HEK293 (cell line): Measurements from ENCODE around the gene BRMS1.

Experiments
- MYNN ChIP-seq: fragments of 450-650 bp; formaldehyde crosslinking; IDR thresholded peaks from 2 replicates; pipeline ENCODE4 v1.5.1; 2016; ENCODE audit warnings: missing biosample characterization, missing genetic modification characterization, borderline replicate concordance
- SCRT1 ChIP-seq: fragments of 450-650 bp; formaldehyde crosslinking; IDR thresholded peaks from 2 replicates; pipeline ENCODE4 v1.5.1; 2016; ENCODE audit warnings: missing biosample characterization, missing genetic modification characterization, borderline replicate concordance
- SETDB1 ChIP-seq: IDR thresholded peaks from one replicate; pipeline ENCODE4 v1.6.1; 2017; ENCODE audit warnings: mild to moderate bottlenecking, low read length, moderate library complexity, mixed read lengths; ENCODE audit not compliant: insufficient read length
- SP7 ChIP-seq: fragments of 450-650 bp; formaldehyde crosslinking; IDR thresholded peaks from 2 replicates; pipeline ENCODE4 v1.5.1; 2016; ENCODE audit warnings: missing biosample characterization, missing genetic modification characterization
- ZBTB11 ChIP-seq: fragments of 450-650 bp; formaldehyde crosslinking; conservative IDR thresholded peaks from 2 replicates; pipeline ENCODE4 v1.5.1; 2016; ENCODE audit warnings: low read depth, missing biosample characterization, missing genetic modification characterization
- ZBTB20 ChIP-seq: fragments of 450-650 bp; formaldehyde crosslinking; IDR thresholded peaks from 2 replicates; pipeline ENCODE4 v1.5.1; 2016; ENCODE audit warnings: missing biosample characterization, missing genetic modification characterization
- ZBTB6 ChIP-seq: fragments of 450-650 bp; formaldehyde crosslinking; IDR thresholded peaks from 2 replicates; pipeline ENCODE4 v1.5.1; 2017; ENCODE audit warnings: missing biosample characterization, missing genetic modification characterization
- ZNF133 ChIP-seq: fragments of 450-650 bp; formaldehyde crosslinking; IDR thresholded peaks from 2 replicates; pipeline ENCODE4 v1.5.1; 2016; ENCODE audit warnings: missing biosample characterization, missing genetic modification characterization
- ZNF16 ChIP-seq: fragments of 450-650 bp; formaldehyde crosslinking; IDR thresholded peaks from 2 replicates; pipeline ENCODE4 v1.5.1; 2016; ENCODE audit warnings: low read depth, missing biosample characterization, missing genetic modification characterization
- ZNF18 ChIP-seq: fragments of 450-650 bp; formaldehyde crosslinking; IDR thresholded peaks from 2 replicates; pipeline ENCODE4 v1.5.1; 2016; ENCODE audit warnings: missing biosample characterization, missing genetic modification characterization
- ZNF221 ChIP-seq: fragments of 450-650 bp; formaldehyde crosslinking; IDR thresholded peaks from 2 replicates; pipeline ENCODE4 v1.5.1; 2017; ENCODE audit warnings: missing biosample characterization, missing genetic modification characterization, borderline replicate concordance
- ZNF26 ChIP-seq: fragments of 450-650 bp; formaldehyde crosslinking; IDR thresholded peaks from 2 replicates; pipeline ENCODE4 v1.5.1; 2016; ENCODE audit warnings: missing biosample characterization, missing genetic modification characterization
- ZNF280D ChIP-seq: fragments of 450-650 bp; formaldehyde crosslinking; IDR thresholded peaks from 2 replicates; pipeline ENCODE4 v1.5.1; 2016; ENCODE audit warnings: missing biosample characterization, missing genetic modification characterization
- ZNF394 ChIP-seq: fragments of 450-650 bp; formaldehyde crosslinking; IDR thresholded peaks from 2 replicates; pipeline ENCODE4 v1.5.1; 2016; ENCODE audit warnings: missing biosample characterization, missing genetic modification characterization, mild to moderate bottlenecking, moderate library complexity, borderline replicate concordance
- ZNF426 ChIP-seq: fragments of 450-650 bp; formaldehyde crosslinking; IDR thresholded peaks from 2 replicates; pipeline ENCODE4 v1.5.1; 2017; ENCODE audit warnings: missing biosample characterization, missing genetic modification characterization, mild to moderate bottlenecking, inconsistent platforms, moderate library complexity
- ZNF548 ChIP-seq: fragments of 450-650 bp; formaldehyde crosslinking; IDR thresholded peaks from 2 replicates; pipeline ENCODE4 v1.5.1; 2016; ENCODE audit warnings: missing biosample characterization, missing genetic modification characterization
- ZNF558 ChIP-seq: fragments of 450-650 bp; formaldehyde crosslinking; IDR thresholded peaks from 2 replicates; pipeline ENCODE4 v1.5.1; 2016; ENCODE audit warnings: missing biosample characterization, missing genetic modification characterization
- ZNF561 ChIP-seq: fragments of 450-650 bp; IDR thresholded peaks from 2 replicates; pipeline ENCODE4 v1.5.1; 2018; ENCODE audit warnings: missing biosample characterization, missing genetic modification characterization, borderline replicate concordance
- ZNF571 ChIP-seq: fragments of 450-650 bp; formaldehyde crosslinking; IDR thresholded peaks from 2 replicates; pipeline ENCODE4 v1.5.0; 2017; ENCODE audit warnings: missing biosample characterization, missing genetic modification characterization
- ZNF580 ChIP-seq: fragments of 450-650 bp; formaldehyde crosslinking; IDR thresholded peaks from 2 replicates; pipeline ENCODE4 v1.5.1; 2016; ENCODE audit warnings: missing biosample characterization, missing genetic modification characterization
- ZNF621 ChIP-seq: fragments of 450-650 bp; formaldehyde crosslinking; IDR thresholded peaks from 2 replicates; pipeline ENCODE4 v1.5.1; 2017; ENCODE audit warnings: missing biosample characterization, missing genetic modification characterization
- ZNF639 ChIP-seq: fragments of 450-650 bp; formaldehyde crosslinking; IDR thresholded peaks from 2 replicates; pipeline ENCODE4 v1.5.1; 2016; ENCODE audit warnings: missing biosample characterization, missing genetic modification characterization
- ZNF658 ChIP-seq: fragments of 450-650 bp; formaldehyde crosslinking; IDR thresholded peaks from 2 replicates; pipeline ENCODE4; 2016; ENCODE audit warnings: missing biosample characterization, missing genetic modification characterization
- ZNF76 ChIP-seq: fragments of 450-650 bp; formaldehyde crosslinking; IDR thresholded peaks from 2 replicates; pipeline ENCODE4; 2016; ENCODE audit warnings: low read depth, missing biosample characterization, missing genetic modification characterization, borderline replicate concordance
- ZNF776 ChIP-seq: fragments of 450-650 bp; formaldehyde crosslinking; IDR thresholded peaks from 2 replicates; pipeline ENCODE4 v1.5.0; 2017; ENCODE audit warnings: missing biosample characterization, missing genetic modification characterization, borderline replicate concordance
- ZNF785 ChIP-seq: fragments of 450-650 bp; formaldehyde crosslinking; IDR thresholded peaks from 2 replicates; pipeline ENCODE4 v1.5.1; 2016; ENCODE audit warnings: missing biosample characterization, missing genetic modification characterization
- ZSCAN16 ChIP-seq: fragments of 450-650 bp; formaldehyde crosslinking; IDR thresholded peaks from 2 replicates; pipeline ENCODE4 v1.5.1; 2016; ENCODE audit warnings: missing biosample characterization, missing genetic modification characterization

The BRMS1 gene

GRCh38 chr11:66344550-66345315, at the start of gene BRMS1 (continued):
- TF ChIP-seq ZNF18 (tag by site-specific recombination) (no peak; the same call in 1 of the 2 replicates), ZNF394 (tag by site-specific recombination) (no peak; the same call in none of the 2 replicates), ZBTB11 (tag by site-specific recombination) (no peak), MYNN (tag by site-specific recombination) (no peak), ZNF561 (tag by site-specific recombination) (no peak; the same call in 1 of the 2 replicates), ZNF558 (tag by site-specific recombination) (no peak), ZNF76 (tag by site-specific recombination) (peak; percentile 95), SETDB1 (no peak), ZNF621 (tag by site-specific recombination) (no peak), ZNF658 (tag by site-specific recombination) (no peak), ZNF548 (tag by site-specific recombination) (no peak), ZBTB20 (tag by site-specific recombination) (no peak; the same call in 1 of the 2 replicates), ZNF280D (tag by site-specific recombination) (no peak), ZNF580 (tag by site-specific recombination) (no peak), ZSCAN16 (tag by site-specific recombination) (no peak), SP7 (tag by site-specific recombination) (peak; percentile 34; the same call in 1 of the 2 replicates), ZNF16 (tag by site-specific recombination) (no peak), ZNF639 (tag by site-specific recombination) (peak; percentile 69; the same call in 1 of the 2 replicates), ZNF26 (no peak), SCRT1 (tag by site-specific recombination) (no peak), ZNF221 (no peak), ZNF776 (no peak), ZNF133 (tag by site-specific recombination) (no peak), ZBTB6 (tag by site-specific recombination) (no peak), ZNF785 (tag by site-specific recombination) (no peak), ZNF426 (tag by site-specific recombination) (no peak), ZNF571 (tag by site-specific recombination) (no peak)
